Esophagus muscularis mucosa (tissue), 3 donors: ENCODE measurements around the gene CHCHD2.

Source experiments
- POLR2A ChIP-seq: fragments of 450-650 bp; IDR thresholded peaks from one replicate; pipeline ENCODE4 v1.6.1; 2017; ENCODE audit warnings: antibody characterized with exemption, moderate library complexity, mild to moderate bottlenecking, low read depth
- POLR2AphosphoS5 ChIP-seq, 2 donors: sonication (generic); formaldehyde crosslinking; IDR thresholded peaks; one replicate each; pipeline ENCODE4 v1.6.1; 2017; ENCODE audit warnings: antibody characterized with exemption in 2 of 2
- TF ChIP-seq, protein P1 (sequence below), 3 experiments: fragments of 200-600 bp in 2 of 3; fragments of 450-650 bp in 1 of 3; sonication (generic) in 2 of 3; IDR thresholded peaks; one replicate each; pipeline ENCODE4 v1.5.1; 2017 to 2019; ENCODE audit warnings: antibody characterized with exemption in 3 of 3, mild to moderate bottlenecking in 2 of 3, moderate library complexity in 1 of 3

GRCh38 chr7:56121440-56121839, 15.2 kb upstream of the CHCHD2 start:
- TF ChIP-seq POLR2A (no peak), POLR2AphosphoS5 (IDR thresholded peaks at IDR 0.05) (no peak)
- TF ChIP-seq, protein P1, sequence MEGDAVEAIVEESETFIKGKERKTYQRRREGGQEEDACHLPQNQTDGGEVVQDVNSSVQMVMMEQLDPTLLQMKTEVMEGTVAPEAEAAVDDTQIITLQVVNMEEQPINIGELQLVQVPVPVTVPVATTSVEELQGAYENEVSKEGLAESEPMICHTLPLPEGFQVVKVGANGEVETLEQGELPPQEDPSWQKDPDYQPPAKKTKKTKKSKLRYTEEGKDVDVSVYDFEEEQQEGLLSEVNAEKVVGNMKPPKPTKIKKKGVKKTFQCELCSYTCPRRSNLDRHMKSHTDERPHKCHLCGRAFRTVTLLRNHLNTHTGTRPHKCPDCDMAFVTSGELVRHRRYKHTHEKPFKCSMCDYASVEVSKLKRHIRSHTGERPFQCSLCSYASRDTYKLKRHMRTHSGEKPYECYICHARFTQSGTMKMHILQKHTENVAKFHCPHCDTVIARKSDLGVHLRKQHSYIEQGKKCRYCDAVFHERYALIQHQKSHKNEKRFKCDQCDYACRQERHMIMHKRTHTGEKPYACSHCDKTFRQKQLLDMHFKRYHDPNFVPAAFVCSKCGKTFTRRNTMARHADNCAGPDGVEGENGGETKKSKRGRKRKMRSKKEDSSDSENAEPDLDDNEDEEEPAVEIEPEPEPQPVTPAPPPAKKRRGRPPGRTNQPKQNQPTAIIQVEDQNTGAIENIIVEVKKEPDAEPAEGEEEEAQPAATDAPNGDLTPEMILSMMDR (IDR thresholded peaks at IDR 0.05) = no peak
